Suprapubic skin (tissue), 3 donors: ENCODE results near the gene PLB1.

Source experiments
- EP300 ChIP-seq: sonication (generic); formaldehyde crosslinking; IDR thresholded peaks from one replicate; pipeline ENCODE4 v1.6.1; 2017; ENCODE audit warnings: antibody characterized with exemption
- POLR2A ChIP-seq, 2 donors: fragments of 450-650 bp; IDR thresholded peaks; one replicate each; pipeline ENCODE4 v1.6.1; 2017; ENCODE audit warnings: antibody characterized with exemption in 2 of 2, mild to moderate bottlenecking in 2 of 2, moderate library complexity in 2 of 2
- TF ChIP-seq, protein P1 (sequence below), 2 donors: fragments of 200-600 bp in 1 of 2; fragments of 450-650 bp in 1 of 2; sonication (generic) in 1 of 2; IDR thresholded peaks; one replicate each; pipeline ENCODE4 v1.5.1; 2016 to 2019; ENCODE audit warnings: antibody characterized with exemption in 2 of 2, mild to moderate bottlenecking in 1 of 2, moderate library complexity in 1 of 2

DNA sequence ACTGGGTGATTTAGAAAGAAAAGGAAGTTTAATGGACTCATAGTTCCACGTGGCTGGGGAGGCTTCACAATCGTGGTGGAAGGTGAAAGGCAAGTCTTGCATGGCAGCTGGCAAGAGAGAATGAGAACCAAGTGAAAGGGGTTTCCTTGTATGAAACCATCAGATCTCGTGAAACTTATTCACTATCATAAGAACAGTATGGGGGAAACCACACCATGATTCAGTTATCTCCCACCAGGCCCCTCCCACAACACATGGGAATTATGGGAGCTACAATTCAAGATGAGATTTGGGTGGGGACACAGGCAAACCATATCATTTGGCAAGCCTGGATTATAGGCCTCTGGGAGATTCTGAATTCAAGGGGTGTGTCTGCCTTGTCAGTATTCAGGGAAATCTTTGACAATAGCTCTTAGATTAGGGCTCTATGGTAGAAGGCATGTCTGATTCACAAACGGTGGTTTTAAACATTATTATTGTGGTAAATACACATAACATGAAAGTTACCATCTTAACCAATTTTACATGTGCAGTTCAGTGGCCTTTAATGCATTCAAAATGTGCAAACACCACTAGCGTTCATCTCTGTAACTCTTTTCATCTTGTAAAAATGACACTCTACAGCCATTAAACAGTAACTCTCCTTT, 15.3 kb upstream of the PLB1 start:
- no peak for TF ChIP-seq EP300
- TF ChIP-seq POLR2A (IDR thresholded peaks at IDR 0.05) = no peak
- TF ChIP-seq, protein P1, sequence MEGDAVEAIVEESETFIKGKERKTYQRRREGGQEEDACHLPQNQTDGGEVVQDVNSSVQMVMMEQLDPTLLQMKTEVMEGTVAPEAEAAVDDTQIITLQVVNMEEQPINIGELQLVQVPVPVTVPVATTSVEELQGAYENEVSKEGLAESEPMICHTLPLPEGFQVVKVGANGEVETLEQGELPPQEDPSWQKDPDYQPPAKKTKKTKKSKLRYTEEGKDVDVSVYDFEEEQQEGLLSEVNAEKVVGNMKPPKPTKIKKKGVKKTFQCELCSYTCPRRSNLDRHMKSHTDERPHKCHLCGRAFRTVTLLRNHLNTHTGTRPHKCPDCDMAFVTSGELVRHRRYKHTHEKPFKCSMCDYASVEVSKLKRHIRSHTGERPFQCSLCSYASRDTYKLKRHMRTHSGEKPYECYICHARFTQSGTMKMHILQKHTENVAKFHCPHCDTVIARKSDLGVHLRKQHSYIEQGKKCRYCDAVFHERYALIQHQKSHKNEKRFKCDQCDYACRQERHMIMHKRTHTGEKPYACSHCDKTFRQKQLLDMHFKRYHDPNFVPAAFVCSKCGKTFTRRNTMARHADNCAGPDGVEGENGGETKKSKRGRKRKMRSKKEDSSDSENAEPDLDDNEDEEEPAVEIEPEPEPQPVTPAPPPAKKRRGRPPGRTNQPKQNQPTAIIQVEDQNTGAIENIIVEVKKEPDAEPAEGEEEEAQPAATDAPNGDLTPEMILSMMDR (IDR thresholded peaks at IDR 0.05) = no peak
